ENCODE data around the gene ZNF503.

ZNF503 gene

DNA sequence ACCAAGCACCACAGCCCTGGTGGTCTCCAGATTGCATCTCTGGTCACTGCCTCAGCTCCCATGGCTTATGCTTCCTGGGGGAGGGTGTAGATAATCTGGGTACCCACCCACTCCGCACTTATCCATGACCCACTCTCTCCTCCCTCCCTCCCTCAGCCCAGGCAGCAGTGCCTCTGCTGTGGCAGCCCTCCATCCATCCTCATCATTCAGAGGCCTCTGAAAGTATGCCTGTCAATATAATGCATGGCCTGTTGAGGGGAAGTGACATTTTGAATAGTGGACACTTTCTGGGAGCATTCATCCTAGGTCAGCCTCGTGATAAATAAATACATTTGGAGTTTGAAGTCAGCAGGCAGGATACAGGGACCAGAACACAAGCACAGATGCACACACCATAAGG lies 23.2 kb downstream of the ZNF503 start:
- TF ChIP-seq GATA2 (IDR thresholded peaks at IDR 0.05; ENCODE audit: low read depth, low read length) (no peak), GATA3 (IDR thresholded peaks at IDR 0.05; ENCODE audit: low read depth, low read length) (no peak)

DNA sequence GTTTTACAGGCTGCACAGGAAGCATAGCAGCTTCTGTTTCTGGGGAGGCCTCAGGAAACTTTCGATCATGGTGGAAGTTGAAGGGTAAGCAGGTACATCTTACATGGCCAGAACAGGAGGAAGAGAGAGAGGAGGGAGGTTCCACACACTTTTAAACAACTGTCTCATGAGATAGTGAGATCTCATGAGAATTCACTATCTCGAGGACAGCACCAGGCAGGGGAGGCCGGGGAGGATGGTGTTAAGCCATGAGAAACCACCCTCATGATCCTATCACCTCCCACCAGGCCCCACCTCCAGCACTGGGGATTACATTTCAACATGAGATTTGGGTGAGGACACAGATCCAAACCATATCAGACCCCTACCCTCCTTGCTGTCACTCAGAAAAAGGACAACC lies 23.7 kb downstream of the ZNF503 start:
- TF ChIP-seq GATA3 (IDR thresholded peaks at IDR 0.05; ENCODE audit: low read depth, low read length) (no peak), GATA2 (IDR thresholded peaks at IDR 0.05; ENCODE audit: low read depth, low read length) (no peak)

DNA sequence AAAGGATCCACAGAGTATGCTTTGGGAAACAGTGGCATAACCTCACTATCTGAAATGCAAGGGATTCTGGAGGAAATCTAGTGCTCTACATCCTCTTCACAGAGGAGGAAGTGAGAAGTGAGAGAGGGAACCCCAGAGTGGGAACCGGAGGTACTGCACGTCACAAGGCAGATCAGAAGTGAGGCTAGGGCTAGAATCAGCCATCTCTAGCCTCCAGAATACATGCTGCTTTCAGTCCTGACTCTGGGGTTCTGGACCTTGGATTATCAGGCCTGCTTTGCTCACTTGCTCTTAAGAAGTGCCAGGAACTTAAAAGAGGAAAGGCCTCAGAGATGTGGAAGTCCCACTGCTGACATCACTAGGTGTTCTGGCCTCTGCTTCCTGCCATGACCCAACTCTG lies 25.7 kb downstream of the ZNF503 start:
- TF ChIP-seq GATA3 (IDR thresholded peaks at IDR 0.05; ENCODE audit: low read depth, low read length) = no peak

DNA sequence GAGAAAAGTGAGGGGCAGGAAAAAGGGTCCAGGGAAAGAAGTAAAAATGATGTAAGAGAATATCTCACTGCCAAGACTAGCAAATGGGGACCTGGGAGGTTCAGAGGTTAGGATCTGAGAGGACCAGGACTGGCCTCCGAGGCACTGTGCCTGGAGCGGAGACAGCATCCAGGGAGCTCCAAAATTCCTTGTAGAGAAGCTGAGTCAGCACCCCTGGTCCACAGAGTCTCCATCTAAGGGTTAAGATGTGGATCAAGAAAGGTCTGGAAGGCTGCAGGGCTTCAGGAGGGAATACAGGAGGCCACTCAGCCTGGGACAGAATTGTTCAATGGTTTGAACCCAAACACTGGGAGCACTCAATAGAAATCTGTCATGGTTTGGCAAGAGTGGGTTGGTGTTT lies 30.6 kb downstream of the ZNF503 start:
- no peak for TF ChIP-seq GATA2 (IDR thresholded peaks at IDR 0.05; ENCODE audit: low read depth, low read length)
- TF ChIP-seq GATA3 (IDR thresholded peaks at IDR 0.05; ENCODE audit: low read depth, low read length) = no peak

DNA sequence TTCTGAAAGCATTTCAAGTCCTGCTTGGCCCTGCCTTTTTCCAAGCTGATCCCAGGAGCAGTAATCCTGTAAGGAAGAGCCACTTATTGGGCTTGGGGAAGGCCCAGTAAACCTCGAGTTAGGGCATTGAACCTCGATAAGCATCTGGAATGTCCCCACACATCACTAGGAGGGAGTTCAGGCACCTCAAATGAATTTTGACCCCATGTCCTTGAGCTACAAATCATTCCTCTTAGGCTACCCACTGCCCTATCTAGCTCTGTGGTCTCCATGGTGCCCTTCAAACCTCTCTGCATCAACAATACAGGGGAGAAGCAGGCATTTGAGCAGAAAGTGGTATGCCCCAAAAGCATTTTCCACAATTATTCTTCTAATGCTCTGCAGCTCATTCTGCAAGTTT lies 33.7 kb downstream of the ZNF503 start:
- TF ChIP-seq GATA3 (IDR thresholded peaks at IDR 0.05; ENCODE audit: low read depth, low read length) (no peak), GATA2 (IDR thresholded peaks at IDR 0.05; ENCODE audit: low read depth, low read length) (no peak)

DNA sequence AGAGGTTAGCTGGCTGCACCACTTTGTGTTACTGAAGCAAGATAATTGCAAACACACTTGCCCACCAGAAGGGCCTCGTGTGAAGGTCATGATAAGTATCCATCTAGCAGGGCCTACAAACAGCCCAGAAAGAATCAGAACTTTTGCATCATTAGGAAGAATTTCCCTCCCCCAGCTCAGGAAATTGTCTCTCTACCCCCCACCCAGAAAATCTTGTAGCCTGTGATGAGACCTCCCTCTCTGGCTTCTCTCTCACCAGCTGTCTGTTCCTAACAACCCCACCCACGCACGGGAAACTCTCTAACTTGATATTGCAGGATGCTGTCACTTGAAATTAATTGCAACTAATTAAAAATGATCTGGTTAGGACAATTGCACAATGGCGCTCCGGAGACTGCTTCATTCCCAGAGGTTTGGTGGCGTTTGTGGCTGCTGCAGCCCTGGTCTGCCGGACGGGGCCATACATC lies 34.5 kb downstream of the ZNF503 start:
- no peak for TF ChIP-seq GATA3 (IDR thresholded peaks at IDR 0.05; ENCODE audit: low read depth, low read length)

DNA sequence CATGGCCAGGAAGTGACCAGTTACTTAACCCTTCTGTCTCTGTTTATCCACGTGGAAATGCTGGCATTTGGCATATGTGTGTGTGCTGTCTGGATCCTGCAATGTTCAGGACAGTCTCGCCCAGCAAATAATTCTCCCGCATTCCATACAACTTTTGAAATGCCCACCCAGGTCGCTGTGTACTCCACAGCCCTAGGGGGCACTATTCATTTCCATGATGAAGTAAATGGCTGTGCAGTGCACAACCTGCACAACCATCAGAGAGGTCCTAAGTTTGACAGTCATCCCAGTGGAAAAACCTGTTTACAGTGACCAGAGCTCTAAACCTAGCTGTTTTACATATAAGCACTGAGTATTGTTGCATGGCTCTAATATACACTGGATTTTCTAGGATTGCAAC lies 38.1 kb downstream of the ZNF503 start:
- TF ChIP-seq GATA3 (IDR thresholded peaks at IDR 0.05; ENCODE audit: low read depth, low read length) (no peak), GATA2 (IDR thresholded peaks at IDR 0.05; ENCODE audit: low read depth, low read length) (no peak)

DNA sequence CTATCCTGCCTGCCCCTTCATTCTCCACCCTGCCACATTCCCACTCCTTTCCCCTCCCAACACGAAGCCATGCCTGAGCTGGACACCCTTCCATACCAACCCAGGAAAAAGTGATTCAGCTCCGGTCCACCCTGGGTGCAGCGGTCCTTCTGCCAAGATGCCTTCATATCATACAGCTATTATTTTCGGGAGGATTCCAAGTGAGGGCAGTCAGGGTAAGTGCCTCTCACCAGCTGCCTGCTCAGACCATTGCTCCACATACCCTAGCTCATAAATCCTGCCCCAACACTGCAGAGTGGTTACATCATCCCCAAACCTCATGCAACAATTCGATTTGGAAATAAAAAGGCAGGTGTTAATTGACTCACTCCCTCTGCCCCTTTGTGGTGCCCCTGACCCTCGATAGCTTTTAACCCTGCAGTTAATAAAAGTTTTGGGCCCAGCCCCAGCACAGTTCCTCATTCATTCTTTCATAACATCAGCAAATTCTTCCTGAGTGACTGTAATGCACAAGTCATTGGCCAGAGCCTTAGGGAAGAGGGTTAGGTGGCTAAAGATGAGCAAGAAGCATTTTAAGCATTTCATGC lies 42.6 kb downstream of the ZNF503 start:
- no peak for TF ChIP-seq GATA3 (IDR thresholded peaks at IDR 0.05; ENCODE audit: low read depth, low read length)
- TF ChIP-seq GATA2 (IDR thresholded peaks at IDR 0.05; ENCODE audit: low read depth, low read length) = no peak

DNA sequence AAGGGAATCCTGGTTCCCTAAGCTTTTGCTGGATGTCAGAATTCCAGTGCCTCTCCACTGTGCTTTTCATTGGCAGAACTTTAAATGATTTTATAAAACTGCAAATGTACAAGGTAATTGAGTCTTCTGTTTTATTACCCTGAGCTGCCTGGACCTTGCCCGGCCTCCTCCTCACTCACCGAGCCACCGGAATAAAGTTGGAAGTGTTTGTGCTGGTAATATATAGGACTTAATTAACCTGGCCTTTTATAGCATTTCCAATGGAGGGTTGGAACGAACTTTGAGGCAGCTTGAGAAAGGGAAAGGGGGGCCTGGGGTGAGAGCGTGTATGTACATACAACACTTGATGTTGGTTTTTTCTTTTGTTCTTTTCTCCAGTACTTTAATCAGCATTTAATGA lies 43.4 kb downstream of the ZNF503 start:
- TF ChIP-seq GATA3 (IDR thresholded peaks at IDR 0.05; ENCODE audit: low read depth, low read length) (no peak), GATA2 (IDR thresholded peaks at IDR 0.05; ENCODE audit: low read depth, low read length) (no peak)

DNA sequence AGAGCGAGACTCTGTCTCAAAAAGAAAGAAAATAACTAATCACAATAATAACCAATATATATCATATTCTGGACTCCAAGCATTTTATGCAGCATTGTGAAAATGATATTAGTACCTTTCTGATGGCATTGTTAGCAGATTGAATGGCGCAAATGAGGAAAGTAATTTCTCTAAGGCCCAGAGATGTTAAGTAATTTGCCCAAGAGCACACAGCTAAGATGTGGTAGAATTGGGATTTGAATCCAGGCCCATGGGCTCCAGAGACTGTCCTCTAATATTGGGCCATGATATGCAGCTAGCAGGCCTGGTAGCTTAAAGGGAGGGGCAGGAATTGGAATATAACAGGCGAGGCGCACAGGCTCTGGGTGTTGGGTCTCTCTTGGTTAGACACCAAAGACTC lies 44.1 kb downstream of the ZNF503 start:
- no peak for TF ChIP-seq GATA2 (IDR thresholded peaks at IDR 0.05; ENCODE audit: low read depth, low read length)
- no peak for TF ChIP-seq GATA3 (IDR thresholded peaks at IDR 0.05; ENCODE audit: low read depth, low read length)

DNA sequence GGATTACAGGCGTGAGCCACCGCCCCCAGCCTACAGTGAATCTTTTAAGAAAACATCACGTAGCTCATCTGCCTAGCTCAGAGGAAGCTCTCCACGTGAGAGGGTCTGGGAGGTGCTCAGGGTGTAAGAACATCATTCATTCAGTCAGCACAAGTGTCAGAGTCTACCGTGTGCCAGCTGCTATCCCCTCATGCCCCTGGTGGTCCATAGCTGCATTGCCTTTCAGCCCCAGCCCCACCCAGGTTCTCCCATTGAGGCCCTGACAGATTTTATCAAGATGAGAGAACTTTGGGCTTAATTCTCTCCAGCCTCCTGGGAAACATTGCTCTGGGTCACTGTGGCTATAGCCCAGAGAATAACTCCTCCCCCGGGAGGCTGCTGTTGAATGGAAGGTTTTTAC lies 45.1 kb downstream of the ZNF503 start:
- no peak for TF ChIP-seq GATA2 (IDR thresholded peaks at IDR 0.05; ENCODE audit: low read depth, low read length)
- no peak for TF ChIP-seq GATA3 (IDR thresholded peaks at IDR 0.05; ENCODE audit: low read depth, low read length)

DNA sequence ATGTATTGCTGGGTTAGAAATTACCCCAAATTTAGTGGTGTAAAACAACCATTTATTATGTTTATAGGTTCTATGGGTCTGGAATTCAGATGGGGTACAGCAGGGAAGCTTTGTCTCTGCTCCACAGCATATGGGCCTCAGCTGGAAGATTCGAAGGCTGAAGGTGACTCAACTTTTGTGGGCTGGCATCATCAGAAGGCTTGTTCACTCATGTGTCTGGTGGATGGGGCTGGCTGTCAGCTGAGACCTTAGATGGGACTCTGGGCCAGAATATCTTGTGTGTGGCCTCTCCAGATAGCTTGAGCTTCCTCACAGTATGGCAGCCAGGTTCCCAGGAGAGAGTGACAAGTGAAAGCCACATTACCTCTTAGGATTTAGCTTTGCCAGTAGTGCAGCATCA lies 45.9 kb downstream of the ZNF503 start:
- TF ChIP-seq GATA3 (IDR thresholded peaks at IDR 0.05; ENCODE audit: low read depth, low read length) (no peak), GATA2 (IDR thresholded peaks at IDR 0.05; ENCODE audit: low read depth, low read length) (no peak)

DNA sequence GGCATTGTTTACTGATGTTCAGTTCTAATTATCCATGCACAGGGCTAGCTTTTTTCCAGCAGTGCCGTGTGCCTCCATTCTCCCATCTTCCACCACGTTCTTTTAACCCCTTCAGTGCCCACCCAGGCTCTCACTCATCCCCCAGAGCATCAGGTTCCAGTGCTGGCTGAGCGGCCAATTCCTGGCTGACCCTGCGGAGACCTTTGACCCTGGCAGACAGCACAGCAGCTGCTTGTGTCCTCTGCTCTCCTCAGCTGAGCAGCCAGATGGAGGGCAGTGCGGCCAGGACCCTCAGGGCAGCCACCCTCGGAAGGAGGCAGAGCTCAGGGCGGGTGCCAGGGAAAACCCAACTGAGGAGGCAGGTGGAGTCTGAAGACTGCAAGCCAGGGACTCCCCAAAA lies 48.4 kb downstream of the ZNF503 start:
- TF ChIP-seq GATA2 (IDR thresholded peaks at IDR 0.05; ENCODE audit: low read depth, low read length) = no peak
- TF ChIP-seq GATA3 (IDR thresholded peaks at IDR 0.05; ENCODE audit: low read depth, low read length) = no peak

DNA sequence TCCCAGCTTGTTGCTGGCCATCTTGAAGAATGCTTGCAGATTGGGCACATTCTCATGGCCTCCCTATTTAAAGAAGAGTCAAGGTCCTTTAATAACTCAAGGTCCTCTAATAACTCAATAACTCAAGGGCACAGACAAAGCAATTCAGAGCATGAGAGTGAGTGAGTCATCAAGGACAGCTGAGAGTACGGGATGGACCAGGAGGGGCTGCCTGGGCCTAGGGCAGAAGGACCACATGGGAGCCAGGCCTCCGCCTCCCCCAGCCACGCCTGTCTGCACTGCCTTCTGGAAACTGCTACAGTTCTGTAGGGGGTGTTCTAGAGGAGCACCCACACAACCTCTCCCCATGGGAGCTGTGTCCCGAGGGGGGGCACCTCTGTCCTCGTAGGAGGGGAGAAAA lies 48.9 kb downstream of the ZNF503 start:
- TF ChIP-seq GATA3 (IDR thresholded peaks at IDR 0.05; ENCODE audit: low read depth, low read length) (no peak), GATA2 (IDR thresholded peaks at IDR 0.05; ENCODE audit: low read depth, low read length) (no peak)

DNA sequence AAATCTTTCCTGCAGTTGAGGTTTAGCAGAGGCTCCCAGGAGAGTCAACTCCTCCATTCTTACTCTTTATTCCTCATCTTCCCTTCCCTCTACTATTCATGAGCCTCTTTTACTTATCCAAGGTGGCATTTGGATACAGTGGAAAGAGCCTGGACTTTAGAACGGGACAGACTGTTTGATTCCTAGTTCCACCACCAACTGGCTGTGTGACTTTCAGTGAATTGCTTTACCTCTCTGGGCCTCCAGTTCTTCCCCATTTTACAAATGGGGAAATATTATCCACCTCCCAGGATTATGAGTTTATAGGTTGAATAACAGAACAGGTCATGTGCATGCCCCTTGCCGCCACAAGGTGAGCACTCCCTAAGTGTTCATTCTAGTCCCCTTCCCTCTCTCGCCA lies 49.9 kb downstream of the ZNF503 start:
- TF ChIP-seq GATA2 (IDR thresholded peaks at IDR 0.05; ENCODE audit: low read depth, low read length) = no peak
- no peak for TF ChIP-seq GATA3 (IDR thresholded peaks at IDR 0.05; ENCODE audit: low read depth, low read length)

DNA sequence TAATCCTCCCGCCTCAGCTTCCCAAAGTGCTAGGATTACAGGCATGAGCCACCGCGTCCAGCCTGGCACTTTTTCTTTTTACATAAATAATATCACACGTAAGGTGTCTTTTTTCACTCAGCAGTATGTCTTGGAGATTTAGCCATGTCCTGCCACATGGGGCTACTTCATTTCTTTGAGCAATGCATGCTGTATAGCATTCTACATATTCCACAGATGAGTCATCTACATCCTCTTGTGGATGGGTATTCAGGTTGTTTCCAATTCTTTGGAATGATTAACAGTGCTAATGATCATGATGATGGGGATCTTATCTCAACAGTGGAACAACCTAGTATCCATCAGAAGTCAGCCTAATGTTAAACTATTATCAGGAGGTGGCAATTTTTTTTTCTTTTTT lies 50.8 kb downstream of the ZNF503 start:
- TF ChIP-seq GATA3 (IDR thresholded peaks at IDR 0.05; ENCODE audit: low read depth, low read length) = no peak
- no peak for TF ChIP-seq GATA2 (IDR thresholded peaks at IDR 0.05; ENCODE audit: low read depth, low read length)
